NCI-H510A (cell line): ENCODE measurements around the gene CTIF.

ENCODE experiments used
- DNase-seq: peaks from one replicate; lab custom pipeline; 2025; lab: John Stamatoyannopoulos, UW

Gene CTIF

GRCh38 chr18:48667276-48668254, 128.7 kb downstream of the CTIF start:
- no peak for DNase-seq

GRCh38 chr18:48668466-48669179, 129.8 kb downstream of the CTIF start:
- DNase-seq, result no peak

GRCh38 chr18:48669180-48669675, 130.4 kb downstream of the CTIF start:
- no peak for DNase-seq

- no peak for DNase-seq
Measured at GRCh38 chr18:48669991-48670750, 131.3 kb downstream of the CTIF start.

- no peak for DNase-seq
Measured at GRCh38 chr18:48670751-48671560, 132.1 kb downstream of the CTIF start.

- no peak for DNase-seq
Measured at GRCh38 chr18:48671561-48671945, 132.7 kb downstream of the CTIF start.

GRCh38 chr18:48672671-48673340, 134.0 kb downstream of the CTIF start:
- DNase-seq, result no peak

- no peak for DNase-seq
Measured at GRCh38 chr18:48673456-48673852, 134.6 kb downstream of the CTIF start.

- DNase-seq, result no peak
Measured at GRCh38 chr18:48673853-48674721, 135.3 kb downstream of the CTIF start.

GRCh38 chr18:48674758-48675351, 136.0 kb downstream of the CTIF start:
- DNase-seq, result no peak

GRCh38 chr18:48675352-48675761, 136.5 kb downstream of the CTIF start:
- DNase-seq, result no peak

- no peak for DNase-seq
Measured at GRCh38 chr18:48675912-48676311, 137.1 kb downstream of the CTIF start.

- no peak for DNase-seq
Measured at GRCh38 chr18:48676346-48676745, 137.5 kb downstream of the CTIF start.

- DNase-seq, result peak; percentile 22
Measured at GRCh38 chr18:48676756-48677368, 138.0 kb downstream of the CTIF start.

- no peak for DNase-seq
Measured at GRCh38 chr18:48678237-48679115, 139.6 kb downstream of the CTIF start.

- no peak for DNase-seq
Measured at GRCh38 chr18:48679236-48679635, 140.4 kb downstream of the CTIF start.

GRCh38 chr18:48680339-48681250, 141.8 kb downstream of the CTIF start:
- DNase-seq, result no peak
